HG02943 (cell line): ENCODE results near the gene HINT1.
"Not testable (repeated sequence)": the region's sequence is repeated elsewhere in the genome, so short reads cannot be mapped to it uniquely, and the experiment has no call there.

ENCODE experiments used
- ATAC-seq: cut with Tn5 transposase; IDR thresholded peaks from one replicate; pipeline ENCODE4 v1.9.1; 2021; ENCODE audit warnings: mild to moderate bottlenecking, low read depth, moderate library complexity; ENCODE audit not compliant: unreplicated experiment

The HINT1 gene

GRCh38 chr5:131165119-131165727, at the start of gene HINT1:
TSS of gene HINT1 (minus strand) at chr5:131165256. CDS start at chr5:131165205, 51 bp downstream.
- peak; percentile 81 for ATAC-seq

DNA sequence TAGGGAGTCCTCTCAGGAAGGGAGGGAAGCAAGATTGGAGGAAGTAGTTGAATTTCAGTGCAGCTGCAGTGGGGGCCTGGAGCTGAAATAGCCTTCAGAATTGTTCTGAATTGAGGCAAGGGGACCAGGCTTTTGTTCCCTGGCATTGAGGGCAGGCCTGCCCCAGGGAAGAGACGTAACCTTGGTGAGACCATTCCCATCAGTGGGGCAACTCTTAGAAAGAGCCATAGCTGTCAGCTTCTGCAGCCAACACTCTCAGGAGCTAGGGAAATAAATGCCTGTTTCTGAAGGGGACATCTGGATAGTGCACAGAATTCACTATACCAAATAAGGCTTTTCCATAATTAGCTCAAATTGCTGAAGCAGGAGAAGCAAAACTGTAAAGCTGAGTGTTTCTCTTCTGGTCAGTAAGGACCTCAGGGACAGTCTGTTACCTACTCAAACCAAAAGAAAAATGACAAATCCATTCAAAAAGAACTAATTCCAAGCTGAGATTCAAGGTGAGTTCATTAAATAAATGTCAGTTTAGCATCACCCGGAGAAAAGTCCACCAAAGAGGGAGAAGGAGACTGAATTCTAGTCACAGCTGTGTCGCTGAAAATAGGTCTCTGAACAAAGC, 49.7 kb upstream of the HINT1 start:
- no peak for ATAC-seq

DNA sequence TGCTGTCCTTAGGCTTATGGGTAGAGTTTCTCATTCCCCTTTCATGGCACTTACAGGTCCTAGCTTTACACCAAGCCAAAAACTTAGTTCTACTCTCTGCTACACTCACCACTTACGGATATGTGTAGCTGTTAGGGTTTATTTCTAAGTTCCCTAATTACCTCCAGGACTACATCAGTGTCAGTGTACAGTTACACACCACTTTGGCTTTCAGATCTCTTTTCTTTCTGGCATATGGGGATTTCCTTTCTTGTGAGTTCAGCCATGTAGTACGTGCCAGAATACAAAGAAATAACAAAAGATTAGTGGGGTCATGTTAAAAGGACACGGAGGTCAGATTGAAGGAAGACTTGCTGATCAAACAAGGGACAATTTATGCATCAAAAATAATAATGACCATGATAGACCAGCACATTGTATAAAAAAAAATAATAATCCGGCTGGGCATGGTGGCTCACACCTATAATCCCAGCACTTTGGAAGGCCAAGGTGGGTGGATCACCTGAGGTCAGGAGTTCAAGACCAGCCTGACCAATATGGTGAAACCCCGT, 47.5 kb upstream of the HINT1 start:
- ATAC-seq, result no peak

DNA sequence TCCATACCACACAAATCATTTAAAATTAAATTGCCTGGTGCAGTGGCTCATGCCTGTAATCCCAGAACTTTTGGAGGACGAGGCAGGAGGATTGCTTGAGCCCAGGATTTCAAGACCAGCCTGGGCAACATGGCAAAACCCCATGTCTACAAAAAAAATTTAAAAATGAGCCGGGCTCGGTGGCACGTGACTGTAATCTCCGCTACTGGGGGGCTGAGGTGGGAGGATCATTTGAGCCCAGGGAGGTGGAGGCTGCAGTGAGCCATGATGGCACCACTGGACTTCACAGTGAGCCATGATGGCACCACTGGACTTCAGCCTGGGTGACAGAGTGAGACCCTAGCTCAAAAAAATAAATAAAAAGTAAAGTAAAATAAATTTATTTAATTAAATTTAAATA, 46.6 kb upstream of the HINT1 start:
- ATAC-seq, result no peak

DNA sequence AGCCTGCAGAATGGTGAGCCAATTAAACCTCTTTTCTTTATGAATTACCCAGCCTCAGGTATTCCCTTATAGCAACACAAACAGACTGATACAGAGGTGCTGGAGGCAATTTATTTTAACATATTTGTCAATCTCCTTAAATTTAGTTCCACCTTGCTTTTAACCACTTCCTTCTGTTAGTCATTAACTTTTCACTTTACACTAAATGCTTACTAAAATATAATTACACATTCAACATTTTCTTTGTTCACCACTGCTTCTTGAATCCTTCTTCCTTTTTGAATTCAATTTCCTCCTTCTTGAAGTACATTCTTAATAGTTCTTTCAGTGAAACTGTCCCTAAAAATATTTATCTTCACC, 45.1 kb upstream of the HINT1 start:
- no peak for ATAC-seq

DNA sequence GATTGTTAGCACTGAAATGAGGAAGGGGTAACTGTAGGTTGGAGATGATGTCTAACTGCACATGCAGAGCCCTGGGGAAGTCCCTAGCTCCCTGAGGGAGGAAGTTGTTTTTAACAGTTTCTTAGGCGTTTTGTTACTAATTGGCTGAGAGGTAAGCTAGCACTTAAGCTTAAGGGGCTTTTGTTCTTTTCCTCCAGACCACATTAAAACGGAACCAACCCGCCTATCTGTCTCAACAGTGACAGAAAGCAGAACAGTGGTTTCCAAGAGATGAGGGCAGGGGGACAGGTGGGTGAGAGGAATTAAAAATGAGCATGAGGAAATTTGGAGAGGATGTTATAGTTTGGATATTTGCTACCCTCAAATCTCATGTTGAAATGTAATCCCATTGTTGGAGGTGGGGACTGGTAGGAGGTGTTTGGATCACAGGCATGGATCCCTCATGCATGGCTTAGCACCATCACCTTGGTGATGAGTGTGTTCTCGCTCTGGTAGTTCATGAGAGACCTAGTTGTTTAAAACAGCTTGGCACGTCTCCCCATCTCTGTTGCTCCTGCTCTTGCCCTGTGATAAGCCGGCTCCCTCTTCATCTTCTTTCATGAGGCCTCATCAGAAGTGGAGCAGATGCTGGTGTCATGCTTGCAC, 44.6 kb upstream of the HINT1 start:
- peak; percentile 87 for ATAC-seq

DNA sequence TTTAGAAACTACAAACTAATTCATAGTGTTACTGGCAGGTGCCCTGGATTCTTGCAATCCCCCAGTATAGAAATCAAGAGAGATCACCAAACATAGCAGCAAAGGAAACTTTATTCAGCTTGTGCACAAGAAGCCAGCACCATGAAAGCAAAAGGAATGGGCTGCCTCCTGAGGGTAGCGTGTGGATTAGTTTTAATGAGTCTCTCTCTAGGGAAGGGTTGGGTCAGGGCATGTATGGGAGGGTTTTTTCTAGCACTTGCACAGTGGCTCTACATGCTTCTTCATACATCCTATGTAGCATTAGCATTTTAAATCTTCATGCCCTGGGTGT, 44.1 kb upstream of the HINT1 start:
- no peak for ATAC-seq

DNA sequence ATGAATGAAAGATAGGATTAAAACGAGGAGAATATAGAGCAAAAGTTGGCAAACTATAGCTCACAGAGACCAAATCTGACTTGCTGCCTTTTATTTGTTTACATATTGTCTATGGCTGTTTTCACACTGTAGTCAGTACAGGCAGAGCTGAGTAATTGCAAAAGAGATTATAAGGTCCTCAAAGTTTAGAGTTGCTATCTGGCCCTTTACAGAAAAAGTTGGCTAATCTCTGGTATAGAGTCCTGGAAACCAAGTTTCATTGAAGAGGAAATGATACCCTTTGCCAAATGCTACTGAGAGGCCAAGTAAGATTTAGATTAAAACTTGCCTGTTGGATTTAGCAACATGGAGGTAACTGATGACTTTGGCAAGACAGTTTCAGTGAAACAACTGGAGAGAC, 41.7 kb upstream of the HINT1 start:
- ATAC-seq, result no peak

DNA sequence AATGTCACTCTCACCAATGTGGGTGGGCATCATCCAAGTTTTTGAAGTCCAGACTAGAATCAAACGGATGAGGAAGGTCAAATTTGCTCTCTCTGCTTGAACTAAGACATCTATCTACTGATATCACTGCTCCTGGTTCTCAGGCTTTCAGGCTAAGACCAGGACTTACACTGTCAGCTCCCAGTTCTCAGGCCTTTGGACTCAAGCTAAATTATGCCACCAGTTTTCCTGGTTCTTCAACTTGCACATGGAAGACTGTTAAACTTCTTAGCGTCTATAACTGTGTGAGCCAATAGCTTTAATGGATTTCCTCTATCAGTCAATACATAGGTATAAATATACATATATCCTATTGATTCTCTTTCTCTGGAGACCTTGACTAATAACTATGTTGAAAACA, 41.0 kb upstream of the HINT1 start:
- no peak for ATAC-seq

DNA sequence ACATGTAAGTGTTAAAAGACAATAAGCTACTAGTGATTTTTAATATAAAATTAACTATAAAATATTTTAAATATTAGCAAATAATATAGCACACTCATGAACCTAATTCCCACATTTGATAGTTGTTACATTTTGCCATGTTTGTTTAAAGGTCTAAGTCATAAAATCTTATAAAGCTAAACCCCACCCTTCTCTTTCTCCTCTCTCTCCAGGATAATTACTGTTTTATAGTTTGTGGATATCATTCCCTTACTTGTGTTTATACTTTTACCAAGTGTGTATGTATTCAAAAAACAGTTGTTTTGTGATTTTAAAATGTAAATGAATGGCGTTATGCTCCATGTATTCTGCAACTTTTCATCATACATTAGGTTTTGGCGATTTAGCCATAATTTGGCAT, 39.9 kb upstream of the HINT1 start:
- ATAC-seq, result no peak

GRCh38 chr5:131200560-131200959, 35.5 kb upstream of the HINT1 start:
- no peak for ATAC-seq

DNA sequence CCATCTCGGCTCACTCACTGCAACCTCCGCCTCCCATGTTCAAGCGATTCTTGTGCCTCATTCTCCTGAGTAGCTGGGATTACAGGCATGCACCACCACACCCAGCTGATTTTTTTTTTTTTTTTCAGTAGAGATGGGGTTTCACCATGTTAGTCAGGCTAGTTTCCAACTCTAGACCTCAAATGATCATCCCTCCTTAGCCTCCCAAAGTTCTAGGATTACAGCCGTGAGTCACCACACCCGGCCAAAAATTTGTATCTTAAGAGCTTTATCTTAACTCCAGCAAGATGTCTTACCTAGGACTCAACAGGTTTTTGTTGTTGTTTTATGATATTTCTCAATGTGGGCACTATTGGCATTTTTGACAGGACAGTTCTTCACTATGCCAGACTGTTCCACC, 33.6 kb upstream of the HINT1 start:
- no peak for ATAC-seq

- no peak for ATAC-seq
These were observed 31.3 kb upstream of the HINT1 start for GRCh38 chr5:131196331-131196730.

GRCh38 chr5:131195696-131196095, 30.6 kb upstream of the HINT1 start:
- no peak for ATAC-seq

GRCh38 chr5:131194725-131195124, 29.7 kb upstream of the HINT1 start:
- ATAC-seq, result no peak

GRCh38 chr5:131193897-131194296, 28.8 kb upstream of the HINT1 start:
- not testable (repeated sequence) for ATAC-seq

- no peak for ATAC-seq
These were observed 28.1 kb upstream of the HINT1 start for GRCh38 chr5:131193106-131193505.

DNA sequence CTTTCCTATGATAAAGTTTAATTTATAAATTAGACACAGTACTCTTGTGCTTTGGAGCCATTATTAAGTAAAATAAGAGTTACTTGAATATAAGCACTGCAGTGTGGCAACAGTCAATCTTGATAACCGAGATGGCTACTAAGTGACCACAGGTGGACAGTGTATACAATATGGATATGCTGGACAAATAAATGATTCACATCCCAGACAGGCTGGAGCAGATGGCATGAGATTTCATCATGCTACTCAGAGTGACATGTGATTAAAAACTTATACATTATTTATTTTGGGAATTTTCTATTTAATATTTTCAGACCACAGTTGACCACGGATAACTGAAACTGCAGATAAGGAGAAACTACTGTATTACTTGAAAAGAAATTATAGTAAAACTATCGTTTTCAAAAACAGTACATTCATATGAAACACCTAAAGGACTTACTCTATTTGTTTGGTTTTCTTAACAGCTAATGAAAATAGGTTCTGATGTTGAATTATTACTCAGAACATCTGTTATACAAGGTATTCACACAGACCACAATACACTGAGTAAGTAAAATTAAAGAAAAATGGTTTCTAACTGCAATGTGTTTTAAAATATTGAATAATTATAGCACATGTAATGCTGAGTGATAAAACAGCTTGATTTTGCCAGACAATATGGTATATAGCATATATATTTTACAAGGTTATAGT, 21.7 kb upstream of the HINT1 start:
- ATAC-seq, result no peak

DNA sequence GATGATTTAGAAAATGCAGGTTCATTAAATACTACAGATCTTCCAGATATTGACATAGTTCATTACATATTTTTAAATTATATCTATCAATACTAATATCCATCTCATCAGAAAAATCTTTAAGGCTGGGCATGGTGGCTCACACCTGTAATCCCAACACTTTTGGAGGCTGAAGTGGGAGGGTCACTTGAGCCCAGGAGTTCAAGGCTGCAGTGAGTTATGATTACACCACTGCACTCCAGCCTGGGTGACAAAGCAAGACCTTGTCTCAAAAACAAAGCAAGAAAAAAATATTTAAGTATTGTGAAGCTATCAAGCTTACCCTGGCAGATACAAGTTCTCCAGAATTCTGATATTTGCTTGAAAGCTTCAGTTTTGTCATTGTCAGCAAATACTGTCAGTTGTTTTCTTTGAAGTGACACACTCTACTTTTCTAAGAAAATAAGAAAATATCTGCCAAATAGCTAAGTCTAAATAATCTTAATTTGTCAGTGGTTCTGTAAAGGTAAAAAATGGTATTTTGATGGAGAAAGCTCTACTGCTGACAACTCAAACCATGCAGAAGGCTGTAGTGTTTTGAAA, 20.6 kb upstream of the HINT1 start:
- ATAC-seq, result no peak

DNA sequence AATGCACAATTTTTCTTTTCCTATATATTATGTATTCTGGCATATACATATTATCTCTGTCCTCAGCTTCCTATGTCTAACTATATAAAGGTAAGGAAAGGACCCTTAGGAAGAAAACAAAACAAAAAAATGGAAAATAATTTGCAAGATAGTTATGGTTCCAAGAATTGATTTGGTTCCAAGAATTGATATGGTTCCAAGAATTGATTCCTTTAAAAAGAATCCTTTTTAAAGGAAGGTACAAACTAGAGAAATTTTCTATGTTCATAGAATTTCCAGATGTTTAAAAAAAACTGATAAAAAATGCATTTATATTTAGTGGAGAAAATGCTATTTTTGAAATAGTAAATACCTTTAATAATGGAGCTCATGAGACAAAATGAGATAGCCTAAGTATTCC, 17.8 kb upstream of the HINT1 start:
- no peak for ATAC-seq

DNA sequence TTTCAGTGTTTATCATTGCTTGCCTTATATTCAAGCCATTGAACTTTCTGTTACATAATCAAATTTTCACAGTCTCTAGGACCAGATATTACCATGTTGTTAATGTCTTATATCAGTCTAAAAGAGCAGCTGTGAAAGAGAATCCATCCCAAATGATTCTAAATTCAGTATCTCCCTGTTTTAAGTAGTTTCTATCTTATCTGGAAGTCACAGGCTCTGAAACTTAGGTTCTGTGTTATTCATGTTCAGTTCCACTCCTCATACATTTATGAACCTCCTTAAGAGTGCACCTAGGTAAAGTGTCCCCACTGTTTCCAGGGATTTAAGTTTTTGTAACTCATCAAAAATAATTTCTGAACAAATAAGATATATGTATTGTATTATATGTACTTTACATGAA, 15.4 kb upstream of the HINT1 start:
- ATAC-seq, result no peak
